MM.1S (cell line): ENCODE measurements around the gene MUC3A.

Experiments
- DNase-seq: peaks from one replicate; pipeline ENCODE4 v3.0.0-alpha.2; 2015
- H2AFZ ChIP-seq: fragments of 300-600 bp; sonication (generic); 2 replicates; pipeline ENCODE4 v1.6.0; 2016; ENCODE audit warnings: antibody characterized with exemption, low read length
- H3F3A ChIP-seq: fragments of 300-600 bp; sonication (generic); 2 replicates; pipeline ENCODE4 v1.6.1; 2016; ENCODE audit warnings: mild to moderate bottlenecking, antibody characterized with exemption, low read length, moderate library complexity, mixed read lengths; ENCODE audit not compliant: insufficient read depth
- H3K27ac ChIP-seq: fragments of 300-600 bp; sonication (generic); 2 replicates; pipeline ENCODE4 v1.5.1; 2016; ENCODE audit warnings: mild to moderate bottlenecking, low read length
- H3K27me3 ChIP-seq: fragments of 300-600 bp; sonication (generic); replicated peaks from 2 replicates; pipeline ENCODE4 v1.6.0; 2016; ENCODE audit warnings: low read length; ENCODE audit not compliant: insufficient read depth
- H3K36me3 ChIP-seq: fragments of 300-600 bp; sonication (generic); replicated peaks from 2 replicates; pipeline ENCODE4 v1.6.1; 2016; ENCODE audit warnings: mild to moderate bottlenecking, low read length, mixed read lengths; ENCODE audit not compliant: insufficient read depth
- H3K4me1 ChIP-seq: fragments of 300-600 bp; sonication (generic); 2 replicates; pipeline ENCODE4 v1.6.1; 2016; ENCODE audit warnings: low read length, mixed read lengths
- H3K4me2 ChIP-seq: fragments of 300-600 bp; sonication (generic); 2 replicates; pipeline ENCODE4 v1.6.0; 2016; ENCODE audit warnings: low read depth, low read length
- H3K4me3 ChIP-seq: fragments of 300-600 bp; sonication (generic); 2 replicates; pipeline ENCODE4 v1.5.1; 2016; ENCODE audit warnings: low read length, mixed read lengths
- H3K79me2 ChIP-seq: fragments of 300-600 bp; sonication (generic); 2 replicates; pipeline ENCODE4 v1.6.1; 2016; ENCODE audit warnings: mixed run types, low read length, mixed read lengths
- H3K9ac ChIP-seq: fragments of 300-600 bp; sonication (generic); 2 replicates; pipeline ENCODE4 v1.6.1; 2016; ENCODE audit warnings: low read length, mixed read lengths
- H3K9me2 ChIP-seq: fragments of 300-600 bp; sonication (generic); replicated peaks from 2 replicates; pipeline ENCODE4 v1.6.1; 2016; ENCODE audit warnings: mild to moderate bottlenecking, low read length, mixed read lengths; ENCODE audit not compliant: insufficient read depth
- H3K9me3 ChIP-seq: fragments of 300-600 bp; sonication (generic); replicated peaks from 2 replicates; pipeline ENCODE4 v1.6.1; 2016; ENCODE audit warnings: mild to moderate bottlenecking, low read length, mixed read lengths; ENCODE audit not compliant: insufficient read depth
- H4K20me1 ChIP-seq: fragments of 300-600 bp; sonication (generic); 2 replicates; pipeline ENCODE4 v1.6.1; 2016; ENCODE audit warnings: mild to moderate bottlenecking, low read length, moderate library complexity, mixed read lengths; ENCODE audit not compliant: insufficient read depth
- CTCF ChIP-seq: fragments of 300-600 bp; sonication (generic); IDR thresholded peaks from 2 replicates; pipeline ENCODE4 v1.5.1; 2016; ENCODE audit warnings: antibody characterized with exemption, low read length, mixed read lengths
- EZH2 ChIP-seq: fragments of 300-600 bp; sonication (generic); optimal IDR thresholded peaks from 2 replicates; pipeline ENCODE3; 2017; ENCODE audit warnings: low read depth, mild to moderate bottlenecking, antibody characterized with exemption, low read length, mixed read lengths
- EZH2phosphoT487 ChIP-seq: fragments of 300-600 bp; sonication (generic); IDR thresholded peaks from 2 replicates; pipeline ENCODE4 v1.6.1; 2018; ENCODE audit warnings: antibody characterized with exemption, low read length

MUC3A gene

GRCh38 chr7:100965723-100966541, 16.6 kb downstream of the MUC3A start:
- peak; percentile 42 for DNase-seq
- H3K27ac ChIP-seq = no peak overlapping the region
- H2AFZ ChIP-seq = 0 out of 2 replicates have a peak overlapping the region, but pooled peaks have one; percentile 27

GRCh38 chr7:100966542-100967291, 17.4 kb downstream of the MUC3A start:
- Histone ChIP-seq H2AFZ (no peak overlapping the region), H3K9me3 (no peaks in the 10 kb centered on the region), H3K4me1 (no peaks in the 10 kb centered on the region), H3K4me3 (no peak overlapping the region), H3K27ac (no peak overlapping the region), H3K4me2 (peak overlapping the region; percentile 59; the same call in 1 of the 2 replicates), H3K27me3 (peaks cover 77% of the 10 kb centered on the region), H4K20me1 (no peaks in the 10 kb centered on the region), H3K9me2 (no peaks in the 10 kb centered on the region), H3K9ac (no peak overlapping the region), H3F3A (no peaks in the 10 kb centered on the region), H3K79me2 (no peaks in the 10 kb centered on the region), H3K36me3 (no peaks in the 10 kb centered on the region)
- TF ChIP-seq EZH2 (no peak), EZH2phosphoT487 (no peak), CTCF (no peak)
- no peak for DNase-seq

More at GRCh38 chr7:100965723-100966541, 16.6 kb downstream of the MUC3A start:
- Histone ChIP-seq H3K4me1 (no peaks in the 10 kb centered on the region), H3K4me3 (peak overlapping the region; percentile 32; the same call in 1 of the 2 replicates), H3K79me2 (no peaks in the 10 kb centered on the region), H3K27me3 (peaks cover 77% of the 10 kb centered on the region), H3K36me3 (no peaks in the 10 kb centered on the region), H3K9ac (no peak overlapping the region), H3F3A (no peaks in the 10 kb centered on the region), H3K4me2 (peak overlapping the region; percentile 59), H3K9me3 (no peaks in the 10 kb centered on the region), H4K20me1 (no peaks in the 10 kb centered on the region), H3K9me2 (no peaks in the 10 kb centered on the region)
- no peak for TF ChIP-seq EZH2
- peak; percentile 56 for TF ChIP-seq CTCF

- Histone ChIP-seq H3K79me2 (no peaks in the 10 kb centered on the region), H3K9ac (no peak overlapping the region), H3K36me3 (no peaks in the 10 kb centered on the region), H3K4me2 (no peak overlapping the region), H3K4me3 (no peak overlapping the region), H3K9me3 (no peaks in the 10 kb centered on the region), H4K20me1 (no peaks in the 10 kb centered on the region), H2AFZ (no peak overlapping the region), H3K9me2 (no peaks in the 10 kb centered on the region), H3F3A (no peaks in the 10 kb centered on the region), H3K27ac (no peak overlapping the region), H3K27me3 (peaks cover 80% of the 10 kb centered on the region), H3K4me1 (no peaks in the 10 kb centered on the region)
- TF ChIP-seq EZH2phosphoT487 (no peak), CTCF (no peak), EZH2 (no peak)
- DNase-seq = no peak
Measured at GRCh38 chr7:100967292-100967863, 18.0 kb downstream of the MUC3A start.
